ENCODE data around the gene CNN3.

CNN3 gene

GRCh38 chr1:94926915-94927404 lies at the start of gene CNN3:
Gene CNN3, minus strand, starts transcription at chr1:94927110. Its CDS starts 216 bp downstream, at chr1:94926894.
- DNase-seq = peak; percentile 28

- DNase-seq = no peak
Measured at GRCh38 chr1:94974824-94975223, 47.9 kb upstream of the CNN3 start.

GRCh38 chr1:94974241-94974640 lies 47.3 kb upstream of the CNN3 start:
- no peak for DNase-seq

- DNase-seq = no peak
Measured at GRCh38 chr1:94973309-94973922, 46.5 kb upstream of the CNN3 start.

- no peak for DNase-seq
Measured at GRCh38 chr1:94971491-94971924, 44.6 kb upstream of the CNN3 start.

- DNase-seq = no peak
Measured at GRCh38 chr1:94970783-94971182, 43.9 kb upstream of the CNN3 start.

GRCh38 chr1:94969137-94969536 lies 42.2 kb upstream of the CNN3 start:
- no peak for DNase-seq

GRCh38 chr1:94966033-94966432 lies 39.1 kb upstream of the CNN3 start:
- no peak for DNase-seq

GRCh38 chr1:94963864-94964263 lies 37.0 kb upstream of the CNN3 start:
- no peak for DNase-seq

- no peak for DNase-seq
Measured at GRCh38 chr1:94962409-94963265, 35.7 kb upstream of the CNN3 start.

- DNase-seq = no peak
Measured at GRCh38 chr1:94961988-94962387, 35.1 kb upstream of the CNN3 start.

- DNase-seq = no peak
Measured at GRCh38 chr1:94961582-94961981, 34.7 kb upstream of the CNN3 start.

GRCh38 chr1:94958081-94958480 lies 31.2 kb upstream of the CNN3 start:
- DNase-seq = no peak

GRCh38 chr1:94955767-94956632 lies 29.1 kb upstream of the CNN3 start:
- DNase-seq = peak; percentile 37

- no peak for DNase-seq
Measured at GRCh38 chr1:94954263-94955220, 27.6 kb upstream of the CNN3 start.

GRCh38 chr1:94953746-94954145 lies 26.8 kb upstream of the CNN3 start:
- no peak for DNase-seq

GRCh38 chr1:94953107-94953506 lies 26.2 kb upstream of the CNN3 start:
- DNase-seq = no peak

GRCh38 chr1:94952539-94952938 lies 25.6 kb upstream of the CNN3 start:
- DNase-seq = no peak

GRCh38 chr1:94951509-94952208 lies 24.7 kb upstream of the CNN3 start:
- DNase-seq = no peak

GRCh38 chr1:94951046-94951445 lies 24.1 kb upstream of the CNN3 start:
- no peak for DNase-seq

Data from NCI-H524 treated with DMSO at 0.1 percent for 48 hours (cell line).